ENCODE measurements around the gene POLR2L. TPM values are rescaled to one million over a fixed set of nuclear protein-coding genes. Genes with fewer than 3 reads are reported as not detected.

The POLR2L gene
- total RNA-seq, 4 donors from 2014 or later: 71.4 to 189 (median 92.3) TPM

DNA sequence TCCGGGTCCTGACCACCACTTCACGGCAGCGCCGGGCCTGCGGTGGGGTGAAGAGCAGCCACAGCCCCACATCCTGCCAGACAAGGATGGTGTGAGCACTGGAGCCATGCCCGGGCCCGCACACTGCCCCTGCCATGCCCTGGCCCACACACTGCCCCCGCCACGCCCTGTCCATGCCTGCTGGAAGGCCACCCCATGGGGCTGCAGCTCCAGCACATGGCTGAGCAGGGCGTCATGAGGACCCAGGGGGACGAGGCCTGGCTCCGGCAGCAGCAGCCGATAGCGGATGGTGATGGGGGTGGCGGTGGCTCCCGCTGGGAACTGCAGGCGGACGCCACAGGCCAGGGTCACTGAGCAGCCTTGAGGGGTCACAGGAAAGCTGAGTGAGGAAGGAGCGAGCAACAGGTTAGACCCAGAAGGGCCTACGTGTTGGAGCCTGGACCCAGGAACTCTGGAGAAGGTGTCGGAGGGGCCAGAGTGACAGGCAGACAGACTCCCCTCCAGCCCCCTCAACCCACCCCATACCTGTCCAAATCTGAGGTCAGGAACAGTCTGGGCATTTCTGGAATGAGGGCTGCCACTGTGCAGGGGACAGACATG lies 40.2 kb downstream of the POLR2L start:
- Histone ChIP-seq H3K4me3 (no peak overlapping the region), H3K4me1 (peaks cover 27 to 49% (median 38%) of the 10 kb centered on the region in 4 donors), H3K9me3 (no peaks in the 10 kb centered on the region), H3K36me3 (peaks cover 14 to 44% (median 40%) of the 10 kb centered on the region in 4 donors), H3K27me3 (no peaks in the 10 kb centered on the region), H3K27ac (replicated peaks in 1 of 4) (no peak overlapping the region)
- intact Hi-C loops (cut with DNase I): no loop called here
- no peak for DNase-seq (ENCODE audit: extremely low spot score)
- WGBS: 94% methylated on average over 13 of the region's 21 CpGs
- TF ChIP-seq, protein P1, sequence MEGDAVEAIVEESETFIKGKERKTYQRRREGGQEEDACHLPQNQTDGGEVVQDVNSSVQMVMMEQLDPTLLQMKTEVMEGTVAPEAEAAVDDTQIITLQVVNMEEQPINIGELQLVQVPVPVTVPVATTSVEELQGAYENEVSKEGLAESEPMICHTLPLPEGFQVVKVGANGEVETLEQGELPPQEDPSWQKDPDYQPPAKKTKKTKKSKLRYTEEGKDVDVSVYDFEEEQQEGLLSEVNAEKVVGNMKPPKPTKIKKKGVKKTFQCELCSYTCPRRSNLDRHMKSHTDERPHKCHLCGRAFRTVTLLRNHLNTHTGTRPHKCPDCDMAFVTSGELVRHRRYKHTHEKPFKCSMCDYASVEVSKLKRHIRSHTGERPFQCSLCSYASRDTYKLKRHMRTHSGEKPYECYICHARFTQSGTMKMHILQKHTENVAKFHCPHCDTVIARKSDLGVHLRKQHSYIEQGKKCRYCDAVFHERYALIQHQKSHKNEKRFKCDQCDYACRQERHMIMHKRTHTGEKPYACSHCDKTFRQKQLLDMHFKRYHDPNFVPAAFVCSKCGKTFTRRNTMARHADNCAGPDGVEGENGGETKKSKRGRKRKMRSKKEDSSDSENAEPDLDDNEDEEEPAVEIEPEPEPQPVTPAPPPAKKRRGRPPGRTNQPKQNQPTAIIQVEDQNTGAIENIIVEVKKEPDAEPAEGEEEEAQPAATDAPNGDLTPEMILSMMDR (IDR thresholded peaks at IDR 0.05): no peak
- no peak for TF ChIP-seq POLR2A (IDR thresholded peaks at IDR 0.05; ENCODE audit: low read depth)
- TF ChIP-seq EP300 (IDR thresholded peaks at IDR 0.05): no peak
- TF ChIP-seq POLR2AphosphoS5 (IDR thresholded peaks at IDR 0.05): no peak

DNA sequence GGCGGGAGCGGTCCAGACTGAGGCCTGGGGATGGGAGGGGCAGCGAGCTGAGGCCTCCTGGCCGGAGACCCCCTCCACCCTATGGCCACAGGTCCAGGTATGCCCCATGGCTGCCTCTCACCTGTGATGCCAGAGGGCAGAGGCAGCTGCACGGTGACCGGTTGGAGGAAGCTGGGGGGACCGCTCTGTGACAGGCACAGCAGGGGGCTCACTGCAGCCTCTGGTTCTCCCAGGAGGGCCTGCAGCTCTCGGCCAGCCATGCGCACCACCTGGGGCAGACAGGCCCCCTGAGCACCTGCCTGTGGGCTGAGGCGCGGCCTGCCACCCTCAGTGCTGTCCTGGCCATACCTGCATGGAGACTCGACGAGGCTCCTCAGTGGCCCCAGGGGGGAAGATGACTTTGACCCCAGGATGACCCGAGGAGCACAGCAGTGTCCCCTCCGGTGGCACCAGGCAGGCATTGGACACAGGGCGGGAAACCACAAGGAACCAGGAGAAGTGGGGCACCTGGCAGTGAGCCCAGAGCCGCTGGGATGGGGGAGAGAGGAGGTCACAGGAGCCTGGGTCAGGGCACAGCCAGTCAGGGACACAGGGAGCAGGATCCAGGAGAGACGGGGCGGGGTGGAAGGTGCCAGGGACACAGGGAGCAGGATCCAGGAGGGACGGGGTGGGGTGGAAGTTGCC lies 41.1 kb downstream of the POLR2L start:
- no peak for TF ChIP-seq POLR2A (IDR thresholded peaks at IDR 0.05; ENCODE audit: low read depth)
- TF ChIP-seq POLR2AphosphoS5 (IDR thresholded peaks at IDR 0.05): no peak
- TF ChIP-seq, protein P1 (IDR thresholded peaks at IDR 0.05): no peak
- DNase-seq (ENCODE audit: extremely low spot score): no peak
- Histone ChIP-seq H3K36me3 (peaks cover 14 to 44% (median 40%) of the 10 kb centered on the region in 4 donors), H3K9me3 (no peaks in the 10 kb centered on the region), H3K4me3 (no peak overlapping the region), H3K27me3 (no peaks in the 10 kb centered on the region), H3K27ac (replicated peaks in 1 of 4) (no peak overlapping the region), H3K4me1 (peaks cover 36 to 56% (median 46%) of the 10 kb centered on the region in 4 donors)
- intact Hi-C loops (cut with DNase I): no loop called here
- 94% methylated on average over 10 of the region's 20 CpGs for WGBS

DNA sequence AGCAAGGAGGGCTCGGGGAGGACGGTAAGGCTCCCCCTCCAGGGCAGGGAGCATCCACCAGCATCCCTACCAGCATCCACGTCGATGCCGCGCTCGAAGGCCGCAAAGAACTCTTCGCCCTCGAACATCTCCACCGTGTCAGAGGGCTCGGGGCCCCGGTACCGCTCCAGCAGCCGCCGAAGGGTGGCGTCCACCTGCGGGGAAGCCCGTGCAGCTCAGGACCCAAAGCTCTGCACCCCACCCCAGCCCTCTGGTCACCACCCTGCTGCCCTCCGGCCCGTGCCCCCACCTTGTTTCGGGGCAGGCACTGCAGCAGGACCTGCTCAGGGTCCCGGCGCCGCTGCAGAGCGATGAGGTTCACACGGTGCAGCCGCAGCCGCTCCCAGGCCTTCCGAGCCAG lies 41.9 kb downstream of the POLR2L start:
- Histone ChIP-seq H3K27me3 (no peaks in the 10 kb centered on the region), H3K36me3 (peaks cover 14 to 44% (median 40%) of the 10 kb centered on the region in 4 donors), H3K27ac (replicated peaks in 1 of 4) (no peak overlapping the region), H3K4me1 (peaks cover 39 to 56% (median 47%) of the 10 kb centered on the region in 4 donors), H3K4me3 (no peak overlapping the region), H3K9me3 (no peaks in the 10 kb centered on the region)
- 91% methylated on average over 22 of the region's 30 CpGs for WGBS
- no peak for DNase-seq (ENCODE audit: extremely low spot score)
- intact Hi-C loops (cut with DNase I): no loop called here
- TF ChIP-seq, protein P1 (IDR thresholded peaks at IDR 0.05): no peak
- no peak for TF ChIP-seq POLR2A (IDR thresholded peaks at IDR 0.05; ENCODE audit: low read depth)
- TF ChIP-seq POLR2AphosphoS5 (IDR thresholded peaks at IDR 0.05): no peak
- TF ChIP-seq EP300 (IDR thresholded peaks at IDR 0.05): no peak

DNA sequence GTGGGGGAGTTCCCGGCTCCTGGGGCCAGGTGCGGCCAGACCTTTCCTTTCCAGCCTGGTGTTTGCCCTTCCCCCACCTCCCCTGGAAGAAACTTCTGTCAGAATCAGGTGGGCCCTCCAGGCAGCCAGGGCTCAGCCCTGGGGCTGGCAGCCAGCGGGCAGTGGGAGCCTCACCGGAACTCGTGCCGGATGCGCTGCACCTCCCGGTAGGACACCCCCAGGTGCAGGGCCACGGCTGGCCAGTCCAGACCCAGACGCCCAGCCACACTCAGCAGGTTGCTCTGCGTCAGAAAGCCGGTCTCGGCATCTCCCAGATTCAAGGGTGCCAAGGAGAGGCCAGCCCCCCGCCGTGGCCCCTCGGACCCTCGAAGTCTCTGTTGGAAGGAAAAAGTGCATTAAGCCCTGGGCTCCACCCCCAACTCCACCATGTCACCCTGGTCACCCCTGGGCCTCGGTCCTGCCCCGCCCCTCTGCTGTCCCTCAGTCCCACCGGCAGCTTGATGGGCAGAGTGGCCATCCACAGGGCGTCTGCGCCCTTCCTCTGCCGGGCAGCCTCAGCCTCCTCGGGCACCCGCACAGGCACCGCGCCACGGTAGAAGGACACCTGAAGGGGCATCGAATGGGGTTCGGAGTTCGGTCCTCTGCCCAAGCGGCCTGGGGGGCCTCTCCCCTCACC lies 42.5 kb downstream of the POLR2L start:
- intact Hi-C loops (cut with DNase I): no loop called here
- no peak for DNase-seq (ENCODE audit: extremely low spot score)
- peaks cover 14 to 44% (median 40%) of the 10 kb centered on the region in 4 donors for H3K36me3 ChIP-seq
- peaks cover 43 to 56% (median 47%) of the 10 kb centered on the region in 4 donors for H3K4me1 ChIP-seq
- H3K4me3 ChIP-seq: no peak overlapping the region
- WGBS: 88% methylated on average over 7 of the region's 32 CpGs
- no peaks in the 10 kb centered on the region for H3K27me3 ChIP-seq
- H3K27ac ChIP-seq (replicated peaks in 1 of 4): no peak overlapping the region
- H3K9me3 ChIP-seq: no peaks in the 10 kb centered on the region
- TF ChIP-seq EP300 (IDR thresholded peaks at IDR 0.05): no peak
- no peak for TF ChIP-seq POLR2A (IDR thresholded peaks at IDR 0.05; ENCODE audit: low read depth)
- TF ChIP-seq, protein P1 (IDR thresholded peaks at IDR 0.05): no peak
- TF ChIP-seq POLR2AphosphoS5 (IDR thresholded peaks at IDR 0.05): no peak
